ENCODE measurements around the gene ZNF625. TPM values are rescaled to one million over a fixed set of nuclear protein-coding genes. Genes with fewer than 3 reads are reported as not detected.
"Not testable (repeated sequence)": the region's sequence is repeated elsewhere in the genome, so short reads cannot be mapped to it uniquely, and the experiment has no call there.

ZNF625 gene
- total and polyA plus RNA-seq, 8 donors = 1.3 to 4.3 (median 2.4) TPM

DNA sequence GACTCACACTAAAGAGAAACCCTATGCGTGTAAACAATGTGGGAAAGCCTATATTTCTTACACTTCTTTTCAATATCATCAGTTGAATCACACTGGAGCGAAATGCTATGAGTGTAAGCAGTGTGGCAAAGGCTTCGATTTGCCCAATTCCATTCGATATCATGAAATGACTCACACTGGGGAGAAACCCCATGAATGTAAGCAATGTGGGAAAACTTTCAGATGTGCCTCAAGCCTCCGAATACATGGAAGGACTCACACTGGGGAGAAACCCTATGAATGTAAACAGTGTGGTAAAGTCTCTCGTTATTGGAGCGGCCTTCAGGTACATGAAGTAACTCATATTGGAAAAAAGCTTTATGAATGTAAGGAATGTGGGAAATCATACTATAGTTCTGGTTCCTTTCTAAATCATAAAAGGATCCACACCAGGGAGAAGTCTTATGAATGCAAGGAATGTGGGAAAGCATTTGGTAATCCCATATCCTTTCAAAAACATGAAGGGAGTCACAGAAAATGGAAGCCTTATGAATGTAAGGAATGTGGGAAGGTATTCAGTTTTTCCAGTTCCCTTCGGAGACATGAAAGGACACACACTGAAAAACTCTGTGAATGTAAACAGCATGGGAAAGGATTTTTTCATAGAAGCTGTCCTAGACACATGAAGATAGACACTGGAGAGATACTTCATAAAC lies 44.4 kb downstream of the ZNF625 start:
- no peaks in the 10 kb centered on the region for H3K9me3 ChIP-seq

DNA sequence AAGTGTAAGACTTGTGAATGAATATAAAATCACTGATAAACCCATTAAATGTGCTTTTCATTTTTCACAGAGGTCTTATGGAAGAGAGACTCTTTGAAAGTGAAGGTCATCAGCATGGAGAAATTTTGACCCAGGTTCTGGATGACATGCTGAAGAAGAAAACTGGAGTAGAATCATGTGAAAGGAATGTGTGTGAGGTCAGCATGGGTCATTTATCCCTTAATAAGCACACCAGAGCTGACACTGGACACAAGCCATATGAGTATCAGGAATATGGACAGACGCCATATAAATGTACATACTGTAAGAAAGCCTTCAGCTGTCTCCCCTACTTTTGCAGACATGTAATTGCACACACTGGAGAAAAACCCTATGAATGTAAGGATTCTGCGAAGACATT lies 45.4 kb downstream of the ZNF625 start:
- 45 to 46% methylated on average over 2 of the region's 2 CpGs for WGBS, 2 donors
- intact Hi-C loops (cut with DNase I) = no loop called here
- DNase-seq (no peak), ATAC-seq (no peak), FAIRE-seq (no peak)
- peaks cover 0 to 5% (median 0%) of the 10 kb centered on the region in 3 donors for H3K36me3 ChIP-seq
- no peak overlapping the region for H3K27ac ChIP-seq
- H3K4me1 ChIP-seq = no peaks in the 10 kb centered on the region
- H3K9me3 ChIP-seq = no peaks in the 10 kb centered on the region
- H3K27me3 ChIP-seq = no peaks in the 10 kb centered on the region
- TF ChIP-seq, protein P1, sequence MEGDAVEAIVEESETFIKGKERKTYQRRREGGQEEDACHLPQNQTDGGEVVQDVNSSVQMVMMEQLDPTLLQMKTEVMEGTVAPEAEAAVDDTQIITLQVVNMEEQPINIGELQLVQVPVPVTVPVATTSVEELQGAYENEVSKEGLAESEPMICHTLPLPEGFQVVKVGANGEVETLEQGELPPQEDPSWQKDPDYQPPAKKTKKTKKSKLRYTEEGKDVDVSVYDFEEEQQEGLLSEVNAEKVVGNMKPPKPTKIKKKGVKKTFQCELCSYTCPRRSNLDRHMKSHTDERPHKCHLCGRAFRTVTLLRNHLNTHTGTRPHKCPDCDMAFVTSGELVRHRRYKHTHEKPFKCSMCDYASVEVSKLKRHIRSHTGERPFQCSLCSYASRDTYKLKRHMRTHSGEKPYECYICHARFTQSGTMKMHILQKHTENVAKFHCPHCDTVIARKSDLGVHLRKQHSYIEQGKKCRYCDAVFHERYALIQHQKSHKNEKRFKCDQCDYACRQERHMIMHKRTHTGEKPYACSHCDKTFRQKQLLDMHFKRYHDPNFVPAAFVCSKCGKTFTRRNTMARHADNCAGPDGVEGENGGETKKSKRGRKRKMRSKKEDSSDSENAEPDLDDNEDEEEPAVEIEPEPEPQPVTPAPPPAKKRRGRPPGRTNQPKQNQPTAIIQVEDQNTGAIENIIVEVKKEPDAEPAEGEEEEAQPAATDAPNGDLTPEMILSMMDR (IDR thresholded peaks at IDR 0.05) = no peak
- no peak overlapping the region for H3K4me3 ChIP-seq

More for the DNA sequence above, 44.4 kb downstream of the ZNF625 start:
- intact Hi-C loops (cut with DNase I) = no loop called here
- DNase-seq (no peak), ATAC-seq (no peak), FAIRE-seq (no peak)
- H3K36me3 ChIP-seq = peaks cover 0 to 5% (median 0%) of the 10 kb centered on the region in 3 donors
- no peaks in the 10 kb centered on the region for H3K4me1 ChIP-seq
- no peak overlapping the region for H3K4me3 ChIP-seq
- no peak overlapping the region for H3K27ac ChIP-seq
- TF ChIP-seq, protein P1 (IDR thresholded peaks at IDR 0.05) = no peak
- H3K27me3 ChIP-seq = no peaks in the 10 kb centered on the region
- 95 to 96% methylated on average over 8 of the region's 8 CpGs for WGBS, 2 donors

DNA sequence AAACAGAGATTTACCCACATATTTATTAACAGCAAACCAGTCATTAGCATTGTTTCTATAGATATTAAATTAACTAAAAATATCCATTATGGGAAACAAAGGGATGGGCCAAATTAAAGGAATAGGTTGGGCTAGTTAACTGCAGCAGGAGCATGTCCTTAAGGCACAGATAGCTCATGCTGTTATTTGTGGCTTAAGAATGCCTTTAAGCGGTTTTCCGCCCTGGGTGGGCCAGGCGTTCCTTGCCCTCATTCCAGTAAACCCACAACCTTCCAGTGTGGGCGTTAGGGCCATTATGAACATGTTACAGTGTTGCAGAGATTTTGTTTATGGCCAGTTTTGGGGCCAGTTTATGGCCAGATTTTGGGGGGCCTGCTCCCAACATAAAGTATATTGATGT lies 52.6 kb downstream of the ZNF625 start:
- H3K4me1 ChIP-seq; FAIRE-seq; DNase-seq; H3K27ac ChIP-seq; ATAC-seq; H3K9me3 ChIP-seq; H3K27me3 ChIP-seq; H3K36me3 ChIP-seq; intact Hi-C loops (cut with DNase I); H3K4me3 ChIP-seq: not testable (repeated sequence)
- WGBS, 2 donors = 94 to 98% methylated on average over 4 of the region's 4 CpGs

DNA sequence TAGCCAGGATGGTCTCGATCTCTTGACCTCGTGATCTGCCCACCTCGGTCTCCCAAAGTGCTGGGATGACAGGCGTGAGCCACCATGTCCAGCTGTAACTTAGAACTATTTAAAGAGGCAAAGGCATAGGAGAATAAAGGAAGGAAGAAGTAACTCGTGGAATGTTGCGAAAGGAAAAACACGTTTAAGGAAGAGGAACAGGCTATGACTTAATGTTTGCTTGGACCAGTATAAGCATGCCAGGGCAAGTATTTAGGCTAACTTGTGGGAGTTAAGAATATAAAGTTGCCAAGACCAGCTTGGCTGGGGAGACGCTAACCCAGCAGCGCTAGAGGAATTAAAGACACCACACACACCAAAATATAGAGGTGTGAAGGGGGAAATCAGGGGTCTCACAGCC lies 58.5 kb downstream of the ZNF625 start:
- ATAC-seq (no peak), FAIRE-seq (no peak), DNase-seq (no peak)
- Histone ChIP-seq H3K4me1 (no peaks in the 10 kb centered on the region), H3K27ac (no peak overlapping the region), H3K27me3 (no peaks in the 10 kb centered on the region), H3K9me3 (no peaks in the 10 kb centered on the region), H3K4me3 (no peak overlapping the region), H3K36me3 (no peaks in the 10 kb centered on the region)
- WGBS, 2 donors = 93 to 95% methylated on average over 9 of the region's 9 CpGs
- TF ChIP-seq, protein P1 (IDR thresholded peaks at IDR 0.05) = no peak
- intact Hi-C loops (cut with DNase I) = no loop called here

DNA sequence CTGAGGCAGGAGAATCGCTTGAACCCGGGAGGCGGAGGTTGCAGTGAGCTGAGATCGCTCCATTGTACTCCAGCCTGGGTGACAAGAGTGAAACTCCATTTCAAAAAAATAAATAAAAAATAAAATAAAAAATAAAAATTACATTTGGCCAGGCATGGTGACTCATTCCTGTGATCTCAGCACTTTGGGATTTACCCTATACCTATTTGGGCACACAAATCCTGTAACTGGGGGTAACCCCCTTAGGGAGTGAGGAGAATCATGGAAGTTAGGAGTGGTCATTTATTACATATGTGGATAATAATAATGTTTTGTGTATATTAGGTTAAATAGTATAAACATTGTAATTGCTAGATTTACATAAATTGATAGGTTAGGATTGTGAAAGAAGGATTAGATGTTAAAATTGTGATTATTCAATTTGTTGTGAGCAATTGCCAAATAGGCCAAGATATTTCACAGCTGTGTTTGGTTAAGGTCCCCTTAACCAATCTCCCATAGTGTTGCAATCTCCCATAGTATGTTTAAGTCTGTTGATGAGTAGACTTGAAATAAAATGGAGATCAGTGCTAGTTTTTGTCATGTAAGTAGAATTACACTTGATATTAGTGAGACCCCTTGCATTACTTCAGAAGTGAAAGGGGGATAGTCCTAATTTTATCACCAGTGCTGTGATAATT lies 61.3 kb downstream of the ZNF625 start:
- Histone ChIP-seq H3K27ac (no peak overlapping the region), H3K27me3 (no peaks in the 10 kb centered on the region), H3K4me1 (no peaks in the 10 kb centered on the region), H3K9me3 (no peaks in the 10 kb centered on the region), H3K4me3 (no peak overlapping the region), H3K36me3 (no peaks in the 10 kb centered on the region)
- DNase-seq = no peak
- intact Hi-C loops (cut with DNase I) = no loop called here
- 98% methylated on average over 4 of the region's 4 CpGs for WGBS, 2 donors
- no peak for ATAC-seq
- no peak for FAIRE-seq
- TF ChIP-seq, protein P1 (IDR thresholded peaks at IDR 0.05) = no peak

Other genes starting within 250 kb of the ZNF625 start
- gene ZNF700, start 231.6 kb downstream of the ZNF625 start, total RNA-seq = 10 to 100 TPM in 1 of 6 donors, 1 to 10 TPM in 5; 6.5 to 10.9 (median 7.7) TPM
- gene ZNF700, start 231.6 kb downstream of the ZNF625 start, polyA plus RNA-seq = 10 to 100 TPM; 14.9 to 22.7 TPM
- gene ZNF763, start 191.7 kb downstream of the ZNF625 start, total RNA-seq = 1 to 10 TPM; 1.5 to 4.5 (median 2.4) TPM
- 1 to 10 TPM; 3.6 to 5.9 TPM for gene ZNF763, start 191.7 kb downstream of the ZNF625 start, polyA plus RNA-seq
- gene ZNF433, start 121.1 kb downstream of the ZNF625 start, total RNA-seq = 1 to 10 TPM; 3.7 to 6.5 (median 4.4) TPM
- 1 to 10 TPM; 7.1 to 9.9 TPM for gene ZNF433, start 121.1 kb downstream of the ZNF625 start, polyA plus RNA-seq
- gene ZNF878, start 103.8 kb downstream of the ZNF625 start, total RNA-seq = under 1 TPM; 0.19 to 0.87 (median 0.46) TPM
- gene ZNF878, start 103.8 kb downstream of the ZNF625 start, polyA plus RNA-seq = under 1 TPM; 0.19 to 0.23 TPM
- 10 to 100 TPM in 1 of 6 donors, 1 to 10 TPM in 5; 4.4 to 12.4 (median 5.7) TPM for gene ZNF844, start 92.0 kb downstream of the ZNF625 start, total RNA-seq
- 1 to 10 TPM; 2.1 to 3.0 TPM for gene ZNF844, start 92.0 kb downstream of the ZNF625 start, polyA plus RNA-seq
- gene ZNF20, start 16.4 kb downstream of the ZNF625 start, total RNA-seq = 1 to 10 TPM in 3 of 6 donors, under 1 TPM in 3; 0.63 to 3.3 (median 1.4) TPM
- gene ZNF20, start 16.4 kb downstream of the ZNF625 start, polyA plus RNA-seq = 1 to 10 TPM; 2.2 to 2.8 TPM
- gene ZNF136, start 6.4 kb upstream of the ZNF625 start, total RNA-seq = 1 to 10 TPM; 2.1 to 5.8 (median 4.9) TPM
- gene ZNF136, start 6.4 kb upstream of the ZNF625 start, polyA plus RNA-seq = 1 to 10 TPM; 2.0 to 4.5 TPM
- gene ZNF44, start 138.1 kb upstream of the ZNF625 start, total RNA-seq = 10 to 100 TPM in 1 of 6 donors, 1 to 10 TPM in 5; 5.7 to 10.2 (median 7.9) TPM
- 10 to 100 TPM in 1 of 2 donors, 1 to 10 TPM in 1; 8.1 to 14.2 TPM for gene ZNF44, start 138.1 kb upstream of the ZNF625 start, polyA plus RNA-seq
- 1 to 10 TPM; 1.0 to 2.9 (median 2.0) TPM for gene ZNF563, start 176.9 kb upstream of the ZNF625 start, total RNA-seq
- gene ZNF563, start 176.9 kb upstream of the ZNF625 start, polyA plus RNA-seq = 1 to 10 TPM; 1.6 to 1.8 TPM
- 1 to 10 TPM; 1.1 to 3.6 (median 2.2) TPM for gene ZNF442, start 208.9 kb upstream of the ZNF625 start, total RNA-seq
- gene ZNF442, start 208.9 kb upstream of the ZNF625 start, polyA plus RNA-seq = under 1 TPM; 0.57 to 0.82 TPM
- 1 to 10 TPM; 1.5 to 4.4 (median 1.9) TPM for gene ZNF799, start 244.5 kb upstream of the ZNF625 start, total RNA-seq
- 1 to 10 TPM; 4.1 to 5.5 TPM for gene ZNF799, start 244.5 kb upstream of the ZNF625 start, polyA plus RNA-seq

Measured in pancreas (tissue), 10 donors.